OCI-LY1 (cell line): ENCODE measurements around the gene BROX.

ENCODE experiments used
- H2AFZ ChIP-seq: fragments of 200-600 bp; sonication (generic), shearing (Covaris generic); 2 replicates; pipeline ENCODE4 v1.6.0; 2014; ENCODE audit warnings: antibody characterized with exemption, mild to moderate bottlenecking, low read length
- H3F3A ChIP-seq: fragments of 200-600 bp; sonication (generic), shearing (Covaris generic); 2 replicates; pipeline ENCODE4 v1.6.0; 2014; ENCODE audit warnings: mild to moderate bottlenecking, antibody characterized with exemption, low read length, moderate library complexity; ENCODE audit not compliant: insufficient read depth
- H3K27ac ChIP-seq: fragments of 200-600 bp; sonication (generic); 2 replicates; pipeline ENCODE4 v1.5.1; 2014; ENCODE audit warnings: low read length, mixed run types, mild to moderate bottlenecking, low read depth; ENCODE audit not compliant: poor library complexity, severe bottlenecking
- H3K27me3 ChIP-seq: fragments of 200-600 bp; sonication (generic); 2 replicates; pipeline ENCODE4 v1.6.0; 2014; ENCODE audit warnings: antibody characterized with exemption, mild to moderate bottlenecking, low read length, moderate library complexity; ENCODE audit not compliant: insufficient read depth
- H3K36me3 ChIP-seq: fragments of 200-600 bp; sonication (generic); 2 replicates; pipeline ENCODE4 v1.6.1; 2014; ENCODE audit warnings: mild to moderate bottlenecking, antibody characterized with exemption, low read length, moderate library complexity, mixed read lengths; ENCODE audit not compliant: insufficient read depth
- H3K4me1 ChIP-seq: fragments of 200-600 bp; sonication (generic); 2 replicates; pipeline ENCODE4 v1.5.1; 2014; ENCODE audit warnings: mild to moderate bottlenecking, low read length, moderate library complexity; ENCODE audit not compliant: insufficient read depth, severe bottlenecking
- H3K4me2 ChIP-seq: fragments of 200-600 bp; sonication (generic), shearing (Covaris generic); 2 replicates; pipeline ENCODE4 v1.6.1; 2014; ENCODE audit warnings: low read length
- H3K4me3 ChIP-seq: fragments of 200-600 bp; sonication (generic); 2 replicates; pipeline ENCODE4 v1.5.1; 2014; ENCODE audit warnings: low read length, low read depth, mild to moderate bottlenecking, mixed read lengths; ENCODE audit not compliant: poor library complexity, severe bottlenecking
- H3K79me2 ChIP-seq: fragments of 200-600 bp; shearing (Covaris generic); 2 replicates; pipeline ENCODE4 v1.6.1; 2016; ENCODE audit warnings: mixed run types, low read length, mixed read lengths; ENCODE audit not compliant: insufficient read depth
- H3K9ac ChIP-seq: fragments of 200-600 bp; sonication (generic), shearing (Covaris generic); 2 replicates; pipeline ENCODE4 v1.6.1; 2014; ENCODE audit warnings: mild to moderate bottlenecking, low read length, mixed read lengths
- H3K9me2 ChIP-seq: fragments of 200-600 bp; sonication (generic), shearing (Covaris generic); 2 replicates; pipeline ENCODE4 v1.6.1; 2014; ENCODE audit warnings: low read depth, mild to moderate bottlenecking, low read length, mixed read lengths
- H3K9me3 ChIP-seq: fragments of 200-600 bp; shearing (Covaris generic); 2 replicates; pipeline ENCODE4 v1.6.1; 2014; ENCODE audit warnings: low read length, mixed read lengths
- H4K20me1 ChIP-seq: fragments of 200-600 bp; sonication (generic), shearing (Covaris generic); 2 replicates; pipeline ENCODE4 v1.6.0; 2016; ENCODE audit warnings: mild to moderate bottlenecking, low read length; ENCODE audit not compliant: insufficient read depth
- EZH2 ChIP-seq: fragments of 200-600 bp; sonication (generic), shearing (Covaris generic); IDR thresholded peaks from 2 replicates; pipeline ENCODE4 v1.8.0; 2017; ENCODE audit warnings: borderline replicate concordance, mixed run types, mild to moderate bottlenecking, antibody characterized with exemption, low read length, moderate library complexity, mixed read lengths
- TF ChIP-seq, protein P1 (sequence below): fragments of 200-600 bp; sonication (generic), shearing (Covaris generic); IDR thresholded peaks from 2 replicates; pipeline ENCODE4 v1.5.1; 2017; ENCODE audit warnings: mild to moderate bottlenecking, antibody characterized with exemption, low read length, moderate library complexity, mixed read lengths

Gene BROX

DNA sequence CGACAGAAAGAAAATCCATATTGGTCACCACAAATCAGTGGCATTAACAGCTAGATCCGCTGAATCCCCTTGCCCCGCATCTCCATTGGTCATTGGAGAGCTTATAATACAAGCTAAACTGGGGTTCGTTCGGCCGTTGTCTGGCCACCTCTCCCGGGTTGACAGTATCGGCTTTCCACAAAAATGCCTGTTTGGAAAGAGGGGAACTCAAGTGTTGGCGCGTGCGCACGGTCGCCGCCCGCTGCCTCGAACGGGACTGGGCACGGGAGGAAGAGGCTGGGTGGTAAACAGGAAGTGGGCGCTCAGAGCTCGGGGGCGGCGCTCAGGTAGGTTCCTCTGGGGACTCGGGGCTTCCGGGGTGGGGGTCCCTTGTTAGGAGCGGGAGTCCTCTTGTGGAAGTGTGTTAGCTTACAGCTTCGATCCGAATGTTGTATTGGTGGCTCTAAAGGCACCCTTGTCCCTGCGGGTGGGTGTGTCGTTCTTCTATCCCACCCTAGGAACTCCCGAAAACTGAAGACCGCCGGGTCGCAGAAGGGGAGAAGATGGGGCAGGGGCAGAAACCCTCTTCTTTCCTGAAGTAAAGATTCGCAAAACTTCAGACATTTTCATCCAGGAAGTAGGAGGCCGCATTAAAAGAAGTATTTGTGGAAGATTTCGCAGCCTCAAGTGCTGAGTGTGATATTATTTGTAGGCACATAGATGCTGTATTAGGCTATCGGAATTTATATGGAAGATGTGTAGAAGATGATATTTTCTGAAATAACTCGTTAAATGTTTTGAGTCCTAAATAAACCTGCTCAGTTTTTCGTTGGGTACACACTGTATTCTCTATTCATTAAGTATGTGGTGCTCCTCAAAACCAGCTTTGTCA is 962 bp downstream of the BROX start:
- Histone ChIP-seq H3K9ac (peak overlapping the region; percentile 91), H3F3A (no peaks in the 10 kb centered on the region), H3K9me3 (no peaks in the 10 kb centered on the region), H3K36me3 (peaks cover 22% of the 10 kb centered on the region; the same call in 1 of the 2 replicates), H3K4me2 (peak overlapping the region; percentile 79), H3K4me3 (peak overlapping the region; percentile 83), H2AFZ (peak overlapping the region; percentile 40; the same call in 1 of the 2 replicates), H3K79me2 (0 out of 2 replicates have a peak, but pooled peaks cover 7% of the 10 kb centered on the region), H4K20me1 (no peaks in the 10 kb centered on the region), H3K9me2 (no peaks in the 10 kb centered on the region), H3K27ac (peak overlapping the region; percentile 95), H3K27me3 (no peaks in the 10 kb centered on the region), H3K4me1 (peaks cover 20% of the 10 kb centered on the region)
- TF ChIP-seq EZH2: no peak
- TF ChIP-seq, protein P1, sequence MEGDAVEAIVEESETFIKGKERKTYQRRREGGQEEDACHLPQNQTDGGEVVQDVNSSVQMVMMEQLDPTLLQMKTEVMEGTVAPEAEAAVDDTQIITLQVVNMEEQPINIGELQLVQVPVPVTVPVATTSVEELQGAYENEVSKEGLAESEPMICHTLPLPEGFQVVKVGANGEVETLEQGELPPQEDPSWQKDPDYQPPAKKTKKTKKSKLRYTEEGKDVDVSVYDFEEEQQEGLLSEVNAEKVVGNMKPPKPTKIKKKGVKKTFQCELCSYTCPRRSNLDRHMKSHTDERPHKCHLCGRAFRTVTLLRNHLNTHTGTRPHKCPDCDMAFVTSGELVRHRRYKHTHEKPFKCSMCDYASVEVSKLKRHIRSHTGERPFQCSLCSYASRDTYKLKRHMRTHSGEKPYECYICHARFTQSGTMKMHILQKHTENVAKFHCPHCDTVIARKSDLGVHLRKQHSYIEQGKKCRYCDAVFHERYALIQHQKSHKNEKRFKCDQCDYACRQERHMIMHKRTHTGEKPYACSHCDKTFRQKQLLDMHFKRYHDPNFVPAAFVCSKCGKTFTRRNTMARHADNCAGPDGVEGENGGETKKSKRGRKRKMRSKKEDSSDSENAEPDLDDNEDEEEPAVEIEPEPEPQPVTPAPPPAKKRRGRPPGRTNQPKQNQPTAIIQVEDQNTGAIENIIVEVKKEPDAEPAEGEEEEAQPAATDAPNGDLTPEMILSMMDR: peak; percentile 27; the same call in 1 of the 2 replicates

DNA sequence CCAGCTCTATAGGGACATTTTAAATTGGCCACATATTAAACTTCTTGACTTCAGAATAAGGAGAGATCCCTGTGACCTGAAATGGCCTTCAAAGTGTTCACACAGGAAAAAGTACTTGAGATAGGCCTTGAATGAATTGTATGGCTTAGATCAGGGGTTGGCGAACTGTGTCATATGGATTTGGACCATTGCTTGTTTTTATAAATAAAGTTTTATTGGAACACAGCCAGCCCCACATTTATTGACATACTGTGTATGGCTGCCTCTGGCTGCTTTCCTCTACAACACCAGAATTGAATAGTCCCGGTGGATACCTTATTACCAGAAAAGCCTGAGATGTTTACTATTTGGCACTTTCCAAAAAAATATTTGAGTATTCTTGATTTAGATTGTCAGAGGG is 4.0 kb downstream of the BROX start:
- H3K4me1 ChIP-seq: peaks cover 5% of the 10 kb centered on the region
- H3K27me3 ChIP-seq: no peaks in the 10 kb centered on the region
- H3K9me2 ChIP-seq: no peaks in the 10 kb centered on the region
- H3K9me3 ChIP-seq: no peaks in the 10 kb centered on the region
- H3K27ac ChIP-seq: no peak overlapping the region
- no peak overlapping the region for H3K4me2 ChIP-seq
- no peak overlapping the region for H3K9ac ChIP-seq
- H3K36me3 ChIP-seq: peaks cover 46% of the 10 kb centered on the region
- no peaks in the 10 kb centered on the region for H3F3A ChIP-seq
- H3K4me3 ChIP-seq: no peak overlapping the region
- no peak for TF ChIP-seq EZH2
- TF ChIP-seq, protein P1: no peak
- no peaks in the 10 kb centered on the region for H4K20me1 ChIP-seq
- no peak overlapping the region for H2AFZ ChIP-seq
- H3K79me2 ChIP-seq: 0 out of 2 replicates have a peak, but pooled peaks cover 3% of the 10 kb centered on the region

DNA sequence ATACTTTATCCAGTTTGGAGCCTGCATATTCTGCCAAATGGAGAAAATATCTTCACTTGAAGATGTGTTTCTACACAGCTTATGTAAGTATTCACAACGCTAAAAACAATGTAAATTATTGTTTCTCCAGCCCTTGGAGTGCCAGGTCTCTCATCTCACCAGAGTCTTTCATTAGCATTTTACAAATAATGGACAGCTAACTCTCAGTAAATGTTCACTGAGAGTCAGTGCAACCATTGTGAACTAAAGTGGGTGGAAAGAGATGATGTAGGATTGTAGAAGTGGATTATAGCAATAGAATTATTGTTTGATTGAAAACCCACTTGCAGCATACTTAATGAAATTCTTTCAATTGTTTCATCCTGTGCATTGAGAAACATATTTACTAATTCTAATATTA is 16.4 kb downstream of the BROX start:
- TF ChIP-seq, protein P1: no peak
- TF ChIP-seq EZH2: no peak
- peaks cover 82% of the 10 kb centered on the region for H3K36me3 ChIP-seq

More for the DNA sequence above, 16.4 kb downstream of the BROX start:
- H3K9ac ChIP-seq: no peak overlapping the region
- no peak overlapping the region for H3K4me2 ChIP-seq
- H3K27me3 ChIP-seq: no peaks in the 10 kb centered on the region
- no peaks in the 10 kb centered on the region for H3K9me2 ChIP-seq
- peaks cover 31% of the 10 kb centered on the region for H3K4me1 ChIP-seq
- H3F3A ChIP-seq: 0 out of 2 replicates have a peak, but pooled peaks cover 3% of the 10 kb centered on the region
- H3K4me3 ChIP-seq: no peak overlapping the region
- H3K79me2 ChIP-seq: no peaks in the 10 kb centered on the region
- H2AFZ ChIP-seq: no peak overlapping the region
- no peak overlapping the region for H3K27ac ChIP-seq
- H4K20me1 ChIP-seq: no peaks in the 10 kb centered on the region
- no peaks in the 10 kb centered on the region for H3K9me3 ChIP-seq
